Gastroesophageal sphincter (tissue), 4 donors: ENCODE results near the gene KASH5. TPM values are rescaled to one million over a fixed set of nuclear protein-coding genes. Genes with fewer than 3 reads are reported as not detected.
"Not testable (repeated sequence)": the region's sequence is repeated elsewhere in the genome, so short reads cannot be mapped to it uniquely, and the experiment has no call there.

Experiments used
- ATAC-seq: fragments of 150-250 bp; one replicate; pipeline ENCODE4 v1.9.1; 2016; ENCODE audit warnings: mild to moderate bottlenecking, moderate library complexity
- H3K27ac ChIP-seq, 4 donors: fragments of 200-600 bp; sonication (generic) in 3 of 4; 1 replicate in 3 of 4; 2 replicates in 1 of 4; pipeline ENCODE4 v1.5.1; 2016 to 2019
- H3K27me3 ChIP-seq: fragments of 200-600 bp; sonication (generic); one replicate; pipeline ENCODE4 v1.5.1; 2019
- H3K36me3 ChIP-seq, 2 donors: fragments of 200-600 bp; sonication (generic); one replicate each; pipeline ENCODE4 v1.5.1; 2019; ENCODE audit warnings: control low read depth in 1 of 2
- H3K4me1 ChIP-seq, 3 donors: fragments of 200-600 bp; sonication (generic); 1 replicate in 2 of 3; 2 replicates in 1 of 3; pipeline ENCODE4 v1.5.1; 2016 to 2019; ENCODE audit warnings: control low read depth in 2 of 3
- H3K4me3 ChIP-seq, 2 donors: fragments of 200-600 bp; sonication (generic); one replicate each; pipeline ENCODE4 v1.5.1; 2019; ENCODE audit warnings: mild to moderate bottlenecking in 1 of 2, moderate library complexity in 1 of 2
- H3K9me3 ChIP-seq, 3 donors: fragments of 200-600 bp; sonication (generic); one replicate each; pipeline ENCODE4 v1.5.1; 2017 to 2019; ENCODE audit warnings: control low read depth in 2 of 3
- CTCF ChIP-seq, 4 experiments: fragments of 200-600 bp in 2 of 4; fragments of 450-650 bp in 2 of 4; sonication (generic) in 1 of 4; IDR thresholded peaks; one replicate each; pipeline ENCODE4 v1.5.1; 2017 to 2019; ENCODE audit warnings: antibody characterized with exemption in 4 of 4, mild to moderate bottlenecking in 2 of 4, moderate library complexity in 2 of 4
- EP300 ChIP-seq: sonication (generic); formaldehyde crosslinking; IDR thresholded peaks from one replicate; pipeline ENCODE4 v1.6.1; 2017; ENCODE audit warnings: antibody characterized with exemption, mild to moderate bottlenecking
- POLR2A ChIP-seq, 2 donors: fragments of 450-650 bp; IDR thresholded peaks; one replicate each; pipeline ENCODE4 v1.6.1; 2017; ENCODE audit warnings: antibody characterized with exemption in 2 of 2, mild to moderate bottlenecking in 2 of 2, moderate library complexity in 1 of 2
- POLR2AphosphoS5 ChIP-seq: sonication (generic); formaldehyde crosslinking; IDR thresholded peaks from one replicate; pipeline ENCODE4 v1.6.1; 2017; ENCODE audit warnings: antibody characterized with exemption
- WGBS, 2 donors: methylation state at CpG; one replicate each; pipeline ENCODE4 v1.1.5; 2018; ENCODE audit warnings: low coverage in 1 of 2; 5-methylcytosine and 5-hydroxymethylcytosine counted together
- total RNA-seq, 4 donors: library from RNA; depleted of rRNA; stranded (reverse); fragments of >200 nt; gene quantifications; one replicate each; pipeline ENCODE4 v1.1.0, GENCODE V29; 2016

Gene KASH5
- total RNA-seq, 4 donors from 2014 or later: not detected

GRCh38 chr19:49371184-49371583, 16.9 kb upstream of the KASH5 start:
- no peak for ATAC-seq
- H3K27ac ChIP-seq: no peak overlapping the region
- TF ChIP-seq POLR2AphosphoS5 (no peak), EP300 (no peak)
- 36 to 88% methylated on average over 2 to 3 of the region's 3 CpGs for WGBS, 2 donors
- H3K4me1 ChIP-seq: no peaks in the 10 kb centered on the region
- no peaks in the 10 kb centered on the region for H3K36me3 ChIP-seq
- no peak overlapping the region for H3K4me3 ChIP-seq
- peaks cover 0 to 22% (median 0%) of the 10 kb centered on the region in 3 donors for H3K9me3 ChIP-seq
- H3K27me3 ChIP-seq: no peaks in the 10 kb centered on the region

GRCh38 chr19:49373174-49373573, 14.9 kb upstream of the KASH5 start:
- 77 to 100% methylated on average over 2 to 3 of the region's 3 CpGs for WGBS, 2 donors
- H3K4me1 ChIP-seq, H3K27ac ChIP-seq, ATAC-seq, H3K4me3 ChIP-seq, H3K27me3 ChIP-seq, H3K36me3 ChIP-seq: not testable (repeated sequence)
- H3K9me3 ChIP-seq: peaks cover 0 to 18% (median 0%) of the 10 kb centered on the region in 3 donors

GRCh38 chr19:49374665-49375434, 13.2 kb upstream of the KASH5 start:
- H3K27ac ChIP-seq: no peak overlapping the region
- no peaks in the 10 kb centered on the region for H3K4me1 ChIP-seq
- no peaks in the 10 kb centered on the region for H3K27me3 ChIP-seq
- no peak for TF ChIP-seq CTCF (IDR thresholded peaks at IDR 0.05)
- TF ChIP-seq POLR2AphosphoS5: no peak
- no peak for TF ChIP-seq EP300
- no peak for TF ChIP-seq POLR2A (IDR thresholded peaks at IDR 0.05)
- ATAC-seq: no peak
- no peaks in the 10 kb centered on the region for H3K36me3 ChIP-seq
- 76% methylated on average over 11 of the region's 16 CpGs; no CpG with 5 or more reads in 1 of the 2 donors for WGBS, 2 donors
- H3K4me3 ChIP-seq: no peak overlapping the region
- peaks cover 0 to 3% (median 0%) of the 10 kb centered on the region in 3 donors for H3K9me3 ChIP-seq

GRCh38 chr19:49378512-49378911, 9.5 kb upstream of the KASH5 start:
- 80 to 83% methylated on average over 1 to 3 of the region's 3 CpGs for WGBS, 2 donors
- ATAC-seq: no peak
- TF ChIP-seq POLR2A (IDR thresholded peaks at IDR 0.05): no peak

GRCh38 chr19:49380391-49380790, 7.7 kb upstream of the KASH5 start:
- Histone ChIP-seq H3K27ac (no peak overlapping the region), H3K27me3 (peaks cover 18% of the 10 kb centered on the region), H3K4me3 (no peak overlapping the region), H3K4me1 (no peaks in the 10 kb centered on the region), H3K9me3 (peaks cover 0 to 18% (median 2%) of the 10 kb centered on the region in 3 donors), H3K36me3 (no peaks in the 10 kb centered on the region)
- TF ChIP-seq POLR2A (IDR thresholded peaks at IDR 0.05) (no peak), POLR2AphosphoS5 (no peak), CTCF (IDR thresholded peaks at IDR 0.05) (no peak)
- 84 to 92% methylated on average over 2 to 3 of the region's 3 CpGs for WGBS, 2 donors
- no peak for ATAC-seq

More at GRCh38 chr19:49378512-49378911, 9.5 kb upstream of the KASH5 start:
- H3K27ac ChIP-seq: no peak overlapping the region
- no peaks in the 10 kb centered on the region for H3K4me1 ChIP-seq
- H3K9me3 ChIP-seq: peaks cover 0 to 18% (median 2%) of the 10 kb centered on the region in 3 donors
- H3K27me3 ChIP-seq: peaks cover 14% of the 10 kb centered on the region
- H3K4me3 ChIP-seq: no peak overlapping the region
- H3K36me3 ChIP-seq: no peaks in the 10 kb centered on the region

GRCh38 chr19:49382639-49383038, 5.4 kb upstream of the KASH5 start:
- no peaks in the 10 kb centered on the region for H3K4me1 ChIP-seq
- H3K36me3 ChIP-seq: no peaks in the 10 kb centered on the region
- no peak overlapping the region for H3K27ac ChIP-seq
- H3K4me3 ChIP-seq: no peak overlapping the region
- H3K9me3 ChIP-seq: peaks cover 0 to 18% (median 2%) of the 10 kb centered on the region in 3 donors
- peaks cover 25% of the 10 kb centered on the region for H3K27me3 ChIP-seq
- no peak for ATAC-seq
- no peak for TF ChIP-seq POLR2AphosphoS5
- no peak for TF ChIP-seq POLR2A (IDR thresholded peaks at IDR 0.05)
- no peak for TF ChIP-seq CTCF (IDR thresholded peaks at IDR 0.05)
- 81 to 88% methylated on average over 5 of the region's 5 CpGs for WGBS, 2 donors
